Ishikawa (cell line): ENCODE data around the gene H3-3A.

ENCODE experiments used
- CEBPB ChIP-seq: IDR thresholded peaks from 2 replicates; pipeline ENCODE4 v1.6.1; 2012
- CREB1 ChIP-seq: IDR thresholded peaks from 2 replicates; pipeline ENCODE4 v1.6.1; 2012; ENCODE audit warnings: low read depth
- EGR1 ChIP-seq: IDR thresholded peaks from 2 replicates; pipeline ENCODE4 v1.6.1; 2012
- EP300 ChIP-seq: IDR thresholded peaks from 2 replicates; pipeline ENCODE4 v1.6.1; 2012; ENCODE audit warnings: borderline replicate concordance
- FOXM1 ChIP-seq: IDR thresholded peaks from 2 replicates; pipeline ENCODE4 v1.6.1; 2012; ENCODE audit warnings: low read depth, borderline replicate concordance
- MAX ChIP-seq: IDR thresholded peaks from 2 replicates; pipeline ENCODE4 v1.6.1; 2012
- NFIC ChIP-seq: IDR thresholded peaks from 2 replicates; pipeline ENCODE4 v1.6.1; 2012
- RAD21 ChIP-seq: IDR thresholded peaks from 2 replicates; pipeline ENCODE4 v1.6.1; 2012; ENCODE audit warnings: low read depth
- REST ChIP-seq: IDR thresholded peaks from 2 replicates; pipeline ENCODE4 v1.6.1; 2012; ENCODE audit warnings: low read depth, mild to moderate bottlenecking
- TAF1 ChIP-seq: IDR thresholded peaks from 2 replicates; pipeline ENCODE4 v1.6.1; 2012; ENCODE audit warnings: low read depth, mild to moderate bottlenecking
- TCF12 ChIP-seq: IDR thresholded peaks from 2 replicates; pipeline ENCODE4 v1.6.1; 2012; ENCODE audit warnings: low read depth
- TEAD4 ChIP-seq: IDR thresholded peaks from 2 replicates; pipeline ENCODE4 v1.6.1; 2012
- USF1 ChIP-seq: IDR thresholded peaks from 2 replicates; pipeline ENCODE4 v1.6.1; 2012
- YY1 ChIP-seq: IDR thresholded peaks from 2 replicates; pipeline ENCODE4 v1.6.1; 2012; ENCODE audit warnings: low read depth
- ZBTB7A ChIP-seq: IDR thresholded peaks from 2 replicates; pipeline ENCODE4 v1.6.1; 2012; ENCODE audit warnings: low read depth

Gene H3-3A

GRCh38 chr1:226062558-226063223 lies at the start of gene H3-3A:
H3-3A (plus strand) TSS chr1:226062716; CDS start chr1:226064352, 1,636 bp downstream.
- no peak for TF ChIP-seq CEBPB
- peak; percentile 92 for TF ChIP-seq TAF1
- no peak for TF ChIP-seq CREB1
- TF ChIP-seq ZBTB7A = no peak; the same call in 1 of the 2 replicates
- peak; percentile 88 for TF ChIP-seq YY1
- TF ChIP-seq TCF12 = no peak
- peak; percentile 49; the same call in 1 of the 2 replicates for TF ChIP-seq EP300
- peak; percentile 59; the same call in 1 of the 2 replicates for TF ChIP-seq EGR1
- 0 out of 2 replicates have a peak, but pooled peaks have one; percentile 18 for TF ChIP-seq REST
- TF ChIP-seq MAX = peak; percentile 4; the same call in 1 of the 2 replicates

GRCh38 chr1:226017070-226017469 lies 45.4 kb upstream of the H3-3A start:
- TF ChIP-seq USF1 (no peak), REST (no peak), MAX (no peak), YY1 (no peak), CREB1 (no peak), EP300 (no peak), EGR1 (no peak), ZBTB7A (no peak), RAD21 (no peak), TCF12 (no peak), FOXM1 (no peak), TEAD4 (no peak), TAF1 (no peak), CEBPB (no peak), NFIC (no peak)

- TF ChIP-seq MAX = no peak
- no peak for TF ChIP-seq FOXM1
- TF ChIP-seq RAD21 = no peak
- no peak for TF ChIP-seq TEAD4
- peak; percentile 42; the same call in 1 of the 2 replicates for TF ChIP-seq EP300
- TF ChIP-seq CEBPB = no peak
- no peak for TF ChIP-seq CREB1
- 0 out of 2 replicates have a peak, but pooled peaks have one; percentile 30 for TF ChIP-seq TCF12
- TF ChIP-seq ZBTB7A = no peak
- TF ChIP-seq TAF1 = no peak
- no peak for TF ChIP-seq EGR1
- no peak for TF ChIP-seq YY1
- no peak for TF ChIP-seq REST
- 0 out of 2 replicates have a peak, but pooled peaks have one; percentile 39 for TF ChIP-seq NFIC
- no peak for TF ChIP-seq USF1
Measured at GRCh38 chr1:226019572-226019971, 42.9 kb upstream of the H3-3A start.

- TF ChIP-seq CEBPB (no peak), YY1 (no peak), NFIC (no peak), USF1 (no peak), MAX (no peak), TAF1 (no peak), FOXM1 (no peak), TCF12 (no peak), RAD21 (no peak), CREB1 (no peak), TEAD4 (no peak)
Measured at GRCh38 chr1:226021401-226021800, 41.1 kb upstream of the H3-3A start.
